Measurements from ENCODE around the gene CYP27B1. TPM values are rescaled to one million over a fixed set of nuclear protein-coding genes. Genes with fewer than 3 reads are reported as not detected.

CYP27B1 gene
- total and polyA plus RNA-seq, 11 donors: 0.11 to 0.77 (median 0.19) TPM; not detected in 4

- Histone ChIP-seq H3K27ac (peak overlapping the region in 10 of 12 donors; percentile 2 to 77 (median 56)), H3K4me3 (peak overlapping the region; percentile 34 to 58 (median 51)), H3K36me3 (peaks cover 0 to 21% (median 0%) of the 10 kb centered on the region in 9 donors), H3K4me1 (peaks cover 5 to 65% (median 31%) of the 10 kb centered on the region in 12 donors), H3K9me3 (no peaks in the 10 kb centered on the region), H3K27me3 (peaks cover 25 to 78% (median 39%) of the 10 kb centered on the region in 9 donors)
- intact Hi-C loops (cut with DNase I): loop anchor here in 3 of 10 donors (10.0 kb wide), 2 partner anchors 103 to 153 kb away; partner anchors contain the start of gene B4GALNT1 (in 1 of the 3)
- DNase-seq (peak in 1 of 5 donors; percentile 21), ATAC-seq (peak in 2 of 4 donors; percentile 1 to 4)
- peak in 5 of 12 donors; percentile 21 to 49 (median 29) for TF ChIP-seq CTCF (IDR thresholded peaks at IDR 0.05)
- no peak for TF ChIP-seq POLR2A (IDR thresholded peaks at IDR 0.05)
- WGBS, 4 donors: 3 to 16% (median 9%) methylated on average over 31 to 110 of the region's 110 CpGs
These were observed 29.1 kb downstream of the CYP27B1 start for GRCh38 chr12:57737467-57738460.

GRCh38 chr12:57736741-57737466, 30.0 kb downstream of the CYP27B1 start:
- ATAC-seq (no peak), DNase-seq (peak in 1 of 5 donors; percentile 18)
- Histone ChIP-seq H3K9me3 (no peaks in the 10 kb centered on the region), H3K27me3 (peaks cover 25 to 78% (median 39%) of the 10 kb centered on the region in 9 donors), H3K27ac (peak overlapping the region in 8 of 12 donors; percentile 14 to 77 (median 62)), H3K4me1 (peaks cover 5 to 57% (median 31%) of the 10 kb centered on the region in 12 donors), H3K36me3 (peaks cover 0 to 29% (median 0%) of the 10 kb centered on the region in 9 donors), H3K4me3 (peak overlapping the region; percentile 34 to 58 (median 51))
- intact Hi-C loops (cut with DNase I): loop anchor here in 3 of 10 donors (10.0 kb wide), 2 partner anchors 102 to 152 kb away; partner anchors contain the start of gene B4GALNT1 (in 1 of the 3)
- WGBS, 4 donors: 7 to 26% (median 13%) methylated on average over 23 to 31 of the region's 31 CpGs
- TF ChIP-seq CTCF (IDR thresholded peaks at IDR 0.05) (no peak), POLR2A (IDR thresholded peaks at IDR 0.05) (no peak)

- Histone ChIP-seq H3K27ac (peak overlapping the region in 7 of 12 donors; percentile 0 to 77 (median 65)), H3K36me3 (peaks cover 0 to 36% (median 0%) of the 10 kb centered on the region in 9 donors), H3K4me3 (peak overlapping the region; percentile 14 to 58 (median 46)), H3K9me3 (no peaks in the 10 kb centered on the region), H3K4me1 (peaks cover 5 to 50% (median 31%) of the 10 kb centered on the region in 12 donors), H3K27me3 (peaks cover 25 to 76% (median 39%) of the 10 kb centered on the region in 9 donors)
- TF ChIP-seq CTCF (IDR thresholded peaks at IDR 0.05): peak in 6 of 12 donors; percentile 10 to 44 (median 30)
- no peak for TF ChIP-seq POLR2A (IDR thresholded peaks at IDR 0.05)
- 7 to 19% (median 13%) methylated on average over 35 to 49 of the region's 49 CpGs for WGBS, 4 donors
- ATAC-seq (peak; percentile 5 to 61 (median 34)), DNase-seq (peak; percentile 54 to 72 (median 61))
- intact Hi-C loops (cut with DNase I): loop anchor here in 3 of 10 donors (10.0 kb wide), 2 partner anchors 101 to 151 kb away; partner anchors contain the start of gene B4GALNT1 (in 1 of the 3)
These were observed 30.7 kb downstream of the CYP27B1 start for GRCh38 chr12:57735952-57736740.
